ENCODE data around the gene HTT.

DNA sequence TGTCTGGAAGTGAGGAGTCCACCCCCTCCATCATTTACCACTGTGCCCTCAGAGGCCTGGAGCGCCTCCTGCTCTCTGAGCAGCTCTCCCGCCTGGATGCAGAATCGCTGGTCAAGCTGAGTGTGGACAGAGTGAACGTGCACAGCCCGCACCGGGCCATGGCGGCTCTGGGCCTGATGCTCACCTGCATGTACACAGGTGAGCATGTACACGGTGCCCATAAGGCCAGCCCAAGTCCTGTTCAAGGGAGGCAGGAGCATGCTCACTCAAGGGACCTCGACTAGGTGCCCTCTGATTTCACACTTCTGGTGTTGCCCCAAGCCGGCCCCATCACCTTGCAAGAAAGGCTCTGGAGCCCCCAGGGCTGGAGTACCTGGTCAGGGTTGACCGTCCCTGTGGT is 161.1 kb downstream of the HTT start:
- TF ChIP-seq, protein P1, sequence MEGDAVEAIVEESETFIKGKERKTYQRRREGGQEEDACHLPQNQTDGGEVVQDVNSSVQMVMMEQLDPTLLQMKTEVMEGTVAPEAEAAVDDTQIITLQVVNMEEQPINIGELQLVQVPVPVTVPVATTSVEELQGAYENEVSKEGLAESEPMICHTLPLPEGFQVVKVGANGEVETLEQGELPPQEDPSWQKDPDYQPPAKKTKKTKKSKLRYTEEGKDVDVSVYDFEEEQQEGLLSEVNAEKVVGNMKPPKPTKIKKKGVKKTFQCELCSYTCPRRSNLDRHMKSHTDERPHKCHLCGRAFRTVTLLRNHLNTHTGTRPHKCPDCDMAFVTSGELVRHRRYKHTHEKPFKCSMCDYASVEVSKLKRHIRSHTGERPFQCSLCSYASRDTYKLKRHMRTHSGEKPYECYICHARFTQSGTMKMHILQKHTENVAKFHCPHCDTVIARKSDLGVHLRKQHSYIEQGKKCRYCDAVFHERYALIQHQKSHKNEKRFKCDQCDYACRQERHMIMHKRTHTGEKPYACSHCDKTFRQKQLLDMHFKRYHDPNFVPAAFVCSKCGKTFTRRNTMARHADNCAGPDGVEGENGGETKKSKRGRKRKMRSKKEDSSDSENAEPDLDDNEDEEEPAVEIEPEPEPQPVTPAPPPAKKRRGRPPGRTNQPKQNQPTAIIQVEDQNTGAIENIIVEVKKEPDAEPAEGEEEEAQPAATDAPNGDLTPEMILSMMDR (IDR thresholded peaks at IDR 0.05) = no peak
- no peak for TF ChIP-seq POLR2A (IDR thresholded peaks at IDR 0.05)
